ENCODE results near the gene DOC2B.
A peak's percentile ranks its signal among the peaks of the same experiment; 100 is the strongest.
"Not testable (repeated sequence)": the region's sequence is repeated elsewhere in the genome, so short reads cannot be mapped to it uniquely, and the experiment has no call there.

DOC2B gene

GRCh38 chr17:210402-210801 lies 29.0 kb upstream of the DOC2B start:
- no peak for DNase-seq (ENCODE audit: low spot score)

GRCh38 chr17:208429-208828 lies 27.0 kb upstream of the DOC2B start:
- no peak for DNase-seq (ENCODE audit: low spot score)

DNA sequence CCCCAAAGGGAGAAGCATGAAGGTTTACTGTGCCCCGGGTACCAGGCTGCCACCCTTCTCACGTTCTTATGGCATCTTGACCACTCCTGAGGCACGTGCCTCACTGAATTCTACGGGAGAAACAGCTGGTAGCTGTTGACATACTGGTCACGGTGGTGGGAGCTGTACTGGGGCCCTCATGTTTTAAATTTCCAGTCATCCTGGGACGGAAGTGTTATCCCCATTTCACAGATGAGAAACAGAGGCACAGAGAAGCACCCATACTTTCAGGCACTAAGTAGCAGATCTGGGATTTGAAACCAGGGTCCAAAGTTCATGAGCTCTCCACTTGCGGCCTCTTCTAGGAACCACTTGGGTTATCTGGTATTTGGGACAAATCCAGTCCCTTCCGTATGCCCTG lies 26.3 kb upstream of the DOC2B start:
- DNase-seq (ENCODE audit: low spot score): no peak

- DNase-seq (ENCODE audit: low spot score): no peak
Measured at GRCh38 chr17:206941-207560, 25.6 kb upstream of the DOC2B start.

GRCh38 chr17:206484-206883 lies 25.0 kb upstream of the DOC2B start:
- peak; percentile 3 for DNase-seq (ENCODE audit: low spot score)

- DNase-seq (ENCODE audit: low spot score): no peak
Measured at GRCh38 chr17:205817-206216, 24.4 kb upstream of the DOC2B start.

- no peak for DNase-seq (ENCODE audit: low spot score)
Measured at GRCh38 chr17:205148-205669, 23.8 kb upstream of the DOC2B start.

DNA sequence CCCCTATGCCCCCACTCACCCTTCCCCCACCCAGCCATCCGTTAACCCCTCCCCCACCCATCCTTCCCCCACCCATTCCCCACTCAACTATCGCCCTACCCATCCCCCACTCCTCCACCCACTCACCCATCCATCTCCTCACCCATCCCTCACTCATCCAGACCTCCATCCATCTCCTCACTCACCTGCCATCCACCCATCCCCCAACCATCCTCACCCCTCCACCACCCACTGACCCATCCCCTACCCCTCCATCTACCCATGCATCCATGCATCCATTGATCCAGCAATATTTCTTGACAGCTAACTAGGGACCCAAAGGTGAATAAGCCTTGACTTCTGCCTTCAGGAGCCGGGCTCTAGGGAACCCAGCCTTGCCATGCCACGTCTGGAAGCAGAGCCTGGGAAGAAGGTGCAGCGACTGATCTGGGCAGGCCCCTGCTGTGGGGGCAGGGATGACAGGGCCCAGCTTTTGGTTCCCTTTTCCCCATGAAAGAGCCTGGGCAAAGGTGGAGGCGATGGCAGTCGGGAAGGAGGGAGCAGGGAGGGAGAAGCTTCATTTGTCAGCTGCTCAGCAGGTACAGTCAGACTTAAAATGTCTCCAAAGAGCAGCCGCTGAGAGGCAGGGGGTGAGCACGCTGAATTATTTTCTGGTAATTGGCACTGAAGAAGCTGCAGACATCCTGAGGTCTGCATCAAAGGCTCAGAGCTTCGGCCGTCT lies 23.1 kb upstream of the DOC2B start:
- no peak for DNase-seq (ENCODE audit: low spot score)

GRCh38 chr17:202501-202951 lies 21.1 kb upstream of the DOC2B start:
- DNase-seq (ENCODE audit: low spot score): no peak

GRCh38 chr17:201736-202135 lies 20.3 kb upstream of the DOC2B start:
- not testable (repeated sequence) for DNase-seq (ENCODE audit: low spot score)

DNA sequence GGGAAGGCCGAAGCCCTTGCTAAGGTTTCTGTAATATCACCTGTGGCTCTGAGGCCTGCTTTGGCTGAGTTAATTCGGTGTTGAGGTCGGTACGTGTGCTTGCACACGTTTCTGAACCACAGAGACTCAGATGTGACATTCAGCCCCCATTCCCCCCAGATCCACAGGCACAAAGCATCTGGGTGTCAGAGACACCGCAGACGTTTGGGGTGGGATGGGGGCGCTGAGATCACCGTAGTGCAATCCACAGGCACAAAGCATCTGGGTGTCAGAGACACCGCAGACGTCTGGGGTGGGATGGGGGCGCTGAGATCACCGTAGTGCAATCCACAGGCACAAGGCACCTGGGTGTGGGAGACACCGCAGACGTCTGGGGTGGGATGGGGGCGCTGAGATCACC lies 19.8 kb upstream of the DOC2B start:
- DNase-seq (ENCODE audit: low spot score): not testable (repeated sequence)

DNA sequence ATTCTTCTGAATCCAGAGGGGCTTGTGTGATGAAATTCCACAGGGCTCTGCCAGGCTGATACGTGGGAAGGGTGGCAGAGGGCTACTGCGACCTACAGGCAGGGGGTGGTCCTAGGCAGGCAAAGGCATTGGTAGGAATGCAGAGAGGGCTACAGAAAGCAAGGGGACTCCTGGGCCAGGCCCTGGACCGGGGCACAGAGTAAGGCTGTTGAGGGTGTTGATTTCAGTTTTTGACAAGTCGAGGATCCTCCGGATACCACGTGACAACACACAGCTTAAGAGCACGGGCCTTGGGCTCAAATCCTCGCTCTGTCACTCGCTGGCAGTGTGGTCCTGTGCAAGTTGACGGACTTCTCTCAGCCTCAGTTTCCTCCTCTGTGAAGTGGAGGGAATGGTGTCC lies 19.1 kb upstream of the DOC2B start:
- DNase-seq (ENCODE audit: low spot score): no peak

- no peak for DNase-seq (ENCODE audit: low spot score)
Measured at GRCh38 chr17:199806-200545, 18.5 kb upstream of the DOC2B start.

GRCh38 chr17:199191-199604 lies 17.7 kb upstream of the DOC2B start:
- DNase-seq (ENCODE audit: low spot score): no peak

GRCh38 chr17:198225-198624 lies 16.8 kb upstream of the DOC2B start:
- not testable (repeated sequence) for DNase-seq (ENCODE audit: low spot score)

GRCh38 chr17:197352-197751 lies 15.9 kb upstream of the DOC2B start:
- DNase-seq (ENCODE audit: low spot score): no peak

DNA sequence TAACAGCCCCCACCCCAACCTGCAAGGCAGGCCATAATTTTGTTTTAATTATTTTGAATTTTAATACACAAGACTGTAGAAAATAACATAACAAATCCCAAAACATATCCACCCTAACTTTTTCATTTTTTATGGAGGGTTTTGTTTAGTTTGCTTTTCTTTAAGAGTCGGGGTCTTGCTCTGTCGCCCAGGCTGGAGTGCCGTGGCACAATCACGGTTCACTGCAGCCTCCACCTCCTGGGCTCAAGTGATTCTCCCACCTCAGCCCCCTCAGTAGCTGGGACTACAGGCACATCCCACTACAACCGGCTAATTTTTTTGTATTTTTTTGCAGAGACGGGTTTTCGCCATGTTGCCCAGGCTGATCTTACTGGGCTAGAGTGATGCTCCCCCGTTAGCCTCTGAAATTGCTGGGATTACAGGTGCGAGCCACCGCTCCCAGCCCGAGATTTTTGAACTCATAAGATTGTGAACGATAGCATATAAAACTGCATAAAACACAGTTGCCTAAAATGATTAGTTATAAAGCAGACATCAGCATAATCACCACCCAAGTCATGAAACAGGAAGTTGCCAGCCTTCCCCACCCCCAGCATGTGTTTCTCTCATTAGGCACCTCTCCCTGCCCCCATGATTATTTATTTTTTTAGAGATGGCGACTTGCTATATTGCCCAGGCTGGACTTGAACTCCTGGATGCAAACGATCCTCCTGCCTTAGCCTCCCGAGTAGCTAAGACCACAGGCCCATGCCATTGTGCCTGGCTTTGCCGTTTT lies 13.6 kb upstream of the DOC2B start:
- no peak for DNase-seq (ENCODE audit: low spot score)

GRCh38 chr17:193841-194806 lies 12.7 kb upstream of the DOC2B start:
- DNase-seq (ENCODE audit: low spot score): no peak

GRCh38 chr17:193426-193810 lies 12.0 kb upstream of the DOC2B start:
- DNase-seq (ENCODE audit: low spot score): no peak

DNA sequence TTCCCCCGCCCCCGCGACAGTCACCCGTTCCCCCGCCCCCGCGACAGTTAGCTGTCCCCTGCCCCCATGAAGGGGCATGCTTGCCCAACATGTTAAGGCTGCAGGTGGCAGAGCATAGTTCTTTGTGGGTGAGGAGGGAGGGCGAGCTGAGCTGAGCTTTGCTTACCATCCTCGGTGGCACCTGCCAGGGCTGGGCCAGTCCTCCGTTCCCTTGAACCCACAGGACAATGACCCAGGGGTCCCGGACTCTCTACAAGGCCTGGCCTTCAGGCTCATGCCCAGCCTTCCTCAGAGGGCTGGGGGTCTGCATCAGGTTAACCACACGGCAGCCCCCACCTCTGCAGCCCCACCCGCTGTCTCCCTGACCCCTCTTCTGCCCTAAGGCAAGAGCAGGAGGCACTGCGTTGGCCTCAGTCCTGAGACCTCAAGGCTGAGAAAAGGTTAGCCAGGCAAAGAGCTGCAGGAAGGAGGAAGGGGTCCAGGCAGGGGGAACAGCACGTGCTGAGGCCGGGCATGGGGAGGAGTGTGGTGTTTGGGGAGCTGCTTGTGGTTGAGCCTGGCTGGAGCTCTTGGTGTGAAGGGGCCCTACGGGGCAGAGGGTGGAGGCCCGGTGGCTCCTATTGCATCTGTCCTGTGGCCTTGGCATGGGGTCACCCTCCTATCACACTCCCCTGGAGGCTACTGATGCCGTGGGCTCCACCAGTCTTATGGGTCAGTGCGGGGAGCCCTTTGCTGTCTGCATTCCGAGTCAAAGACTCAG lies 11.4 kb upstream of the DOC2B start:
- DNase-seq (ENCODE audit: low spot score): no peak
